B cell (primary cell): ENCODE results near the gene CSMD2. TPM values are rescaled to one million over a fixed set of nuclear protein-coding genes. Genes with fewer than 3 reads are reported as not detected.

Experiments used
- ATAC-seq: fragments of 200-7000 bp; cut with Tn5 transposase; one replicate; pipeline ENCODE4 v1.10.0; 2021; ENCODE audit warnings: low read depth, mild to moderate bottlenecking, moderate number of reproducible peaks, moderate library complexity
- CTCF ChIA-PET: fragments of 350-600 bp; sonication (Branson Sonifier 250); formaldehyde crosslinking; loops from one replicate; lab custom pipeline; 2021; ENCODE audit warnings: antibody characterized with exemption, inconsistent platforms; lab: Charles Lee
- POLR2A ChIA-PET: fragments of 350-600 bp; sonication (Branson Sonifier 250); formaldehyde crosslinking; loops from one replicate; lab custom pipeline; 2021; ENCODE audit warnings: antibody characterized with exemption; lab: Charles Lee
- DNase-seq: peaks from one replicate; pipeline ENCODE4 v3.0.0; 2013
- H2AFZ ChIP-seq: 2 replicates; pipeline ENCODE4 v1.6.1; 2012; ENCODE audit warnings: mild to moderate bottlenecking, low read depth, low read length; ENCODE audit not compliant: insufficient read depth, poor library complexity, severe bottlenecking
- H3K27ac ChIP-seq, 2 donors: 1 replicate in 1 of 2; 2 replicates in 1 of 2; pipeline ENCODE4 v1.5.1; 2012 to 2013; ENCODE audit warnings: low read length in 2 of 2, mild to moderate bottlenecking in 2 of 2, moderate library complexity in 1 of 2
- H3K27me3 ChIP-seq, 4 experiments: fragments of 200-600 bp in 1 of 4; sonication (generic) in 1 of 4; replicated peaks in 1 of 4; 1 replicate in 2 of 4; 2 replicates in 2 of 4; pipeline versions ENCODE4 v1.6.1 to v1.7.0; 2013 to 2016; ENCODE audit warnings: low read length in 3 of 4, mild to moderate bottlenecking in 2 of 4, mixed read lengths in 1 of 4, moderate library complexity in 1 of 4; ENCODE audit not compliant: insufficient read depth in 4 of 4, control insufficient read depth in 3 of 4; ENCODE audit errors: control extremely low read depth in 1 of 4
- H3K36me3 ChIP-seq, 2 experiments: replicated peaks in 1 of 2; 1 replicate in 1 of 2; 2 replicates in 1 of 2; pipeline versions ENCODE4 v1.6.1 to v1.7.1; 2013; ENCODE audit warnings: low read length in 1 of 2; ENCODE audit not compliant: insufficient read depth in 2 of 2, control insufficient read depth in 1 of 2; ENCODE audit errors: control extremely low read depth in 1 of 2, extremely low read depth in 1 of 2
- H3K4me1 ChIP-seq, 2 donors: fragments of 200-600 bp in 1 of 2; sonication (generic) in 1 of 2; 1 replicate in 1 of 2; 2 replicates in 1 of 2; pipeline versions ENCODE4 v1.5.1 to v1.6.1; 2013 to 2017; ENCODE audit warnings: low read length in 2 of 2; ENCODE audit not compliant: control insufficient read depth in 2 of 2, insufficient read depth in 2 of 2
- H3K4me2 ChIP-seq: replicated peaks from 2 replicates; pipeline ENCODE3; 2012; ENCODE audit warnings: mild to moderate bottlenecking, low read depth, low read length; ENCODE audit not compliant: poor library complexity, severe bottlenecking
- H3K4me3 ChIP-seq, 5 experiments: fragments of 200-600 bp in 1 of 5; sonication (generic) in 1 of 5; 1 replicate in 3 of 5; 2 replicates in 2 of 5; pipeline versions ENCODE4 v1.5.1 to v1.7.0; 2011 to 2016; ENCODE audit warnings: low read length in 4 of 5, mild to moderate bottlenecking in 4 of 5, low read depth in 2 of 5, control low read depth in 1 of 5, moderate library complexity in 1 of 5; ENCODE audit not compliant: insufficient read depth in 1 of 5; ENCODE audit errors: control extremely low read depth in 1 of 5, extremely low read depth in 1 of 5
- H3K79me2 ChIP-seq: fragments of 200-600 bp; sonication (generic); one replicate; pipeline ENCODE4 v1.6.0; 2016; ENCODE audit warnings: low read length; ENCODE audit not compliant: control insufficient read depth, insufficient read depth
- H3K9ac ChIP-seq: fragments of 200-600 bp; sonication (generic); 2 replicates; pipeline ENCODE4 v1.6.1; 2017; ENCODE audit warnings: mild to moderate bottlenecking, low read length, moderate library complexity
- H3K9me3 ChIP-seq, 3 donors: one replicate each; pipeline versions ENCODE4 v1.6.1 to v1.7.1; 2013; ENCODE audit warnings: low read length in 2 of 3; ENCODE audit not compliant: control insufficient read depth in 2 of 3, insufficient read depth in 1 of 3; ENCODE audit errors: control extremely low read depth in 1 of 3
- H4K20me1 ChIP-seq: 2 replicates; pipeline ENCODE4 v1.6.0; 2012; ENCODE audit warnings: mild to moderate bottlenecking, low read length; ENCODE audit not compliant: insufficient read depth, control insufficient read depth, poor library complexity, severe bottlenecking
- H3K27ac Mint-ChIP-seq: one replicate; pipeline ENCODE4 v1.8.0; 2021; ENCODE audit warnings: mixed read lengths
- H3K27me3 Mint-ChIP-seq: one replicate; pipeline ENCODE4 v1.8.0; 2021; ENCODE audit warnings: mixed read lengths
- H3K4me1 Mint-ChIP-seq: one replicate; pipeline ENCODE4 v1.8.0; 2021; ENCODE audit warnings: mixed read lengths
- H3K4me3 Mint-ChIP-seq: one replicate; pipeline ENCODE4 v1.8.0; 2021; ENCODE audit warnings: mixed read lengths
- H3K9me3 Mint-ChIP-seq: one replicate; pipeline ENCODE4 v1.8.0; 2022; ENCODE audit warnings: mixed read lengths; ENCODE audit not compliant: insufficient read depth
- EZH2 ChIP-seq: IDR thresholded peaks from 2 replicates; pipeline ENCODE4 v1.6.1; 2012; ENCODE audit warnings: borderline replicate concordance, low read depth, mild to moderate bottlenecking, moderate library complexity, low read length; ENCODE audit not compliant: insufficient read depth, poor library complexity, severe bottlenecking
- WGBS: methylation state at CpG from one replicate; pipeline ENCODE4 v1.1.5; 2013; ENCODE audit warnings: missing lambda C conversion rate; ENCODE audit not compliant: insufficient coverage; 5-methylcytosine and 5-hydroxymethylcytosine counted together
- intact Hi-C: fragments of 100-400 bp; cut with micrococcal nuclease; formaldehyde crosslinking; loops from one replicate; pipeline ENCODE4 v1.10.0; 2022
- polyA plus RNA-seq: library from polyadenylated mRNA; depleted of rRNA; stranded (reverse); fragments of >200 nt; gene quantifications from 2 replicates; pipeline ENCODE4 v1.2.3, GENCODE V29; 2012
- total RNA-seq, 2 donors: library from RNA; stranded (reverse); fragments of 120-200 nt in 1 of 2; gene quantifications; 1 replicate in 1 of 2; 2 replicates in 1 of 2; pipeline versions ENCODE4 v1.2.3 to v1.2.4, GENCODE V29; 2013 to 2022
- TF ChIP-seq, protein P1 (sequence below): fragments of 200-600 bp; IDR thresholded peaks from one replicate; pipeline ENCODE4 v1.8.0; 2022; ENCODE audit warnings: antibody characterized with exemption, mild to moderate bottlenecking

CSMD2 gene
- total and polyA plus RNA-seq, 2 donors (not counting 1 experiment from before 2014, with no cell fraction given): not detected

GRCh38 chr1:33876970-33877650, 287.9 kb downstream of the CSMD2 start:
- H3K79me2 ChIP-seq: no peaks in the 10 kb centered on the region
- H3K4me2 ChIP-seq: no peak overlapping the region
- H3K27me3 ChIP-seq: no peaks in the 10 kb centered on the region
- H2AFZ ChIP-seq: no peak overlapping the region
- no peaks in the 10 kb centered on the region for H3K4me1 Mint-ChIP-seq
- H3K4me1 ChIP-seq: no peaks in the 10 kb centered on the region
- H3K36me3 ChIP-seq: no peaks in the 10 kb centered on the region
- no peak for TF ChIP-seq EZH2
- ChIA-PET CTCF (no interaction called here), POLR2A (no interaction called here)
- no peak overlapping the region for H3K27ac Mint-ChIP-seq
- H3K9me3 Mint-ChIP-seq: no peaks in the 10 kb centered on the region
- no peak for ATAC-seq
- H3K27ac ChIP-seq: no peak overlapping the region
- no peak overlapping the region for H3K9ac ChIP-seq
- WGBS: 94% methylated on average over 4 of the region's 5 CpGs
- H3K4me3 Mint-ChIP-seq: no peak overlapping the region
- H4K20me1 ChIP-seq: no peaks in the 10 kb centered on the region
- peaks cover 5% of the 10 kb centered on the region for H3K27me3 Mint-ChIP-seq
- no peak for DNase-seq
- H3K9me3 ChIP-seq: peaks cover 0 to 2% (median 0%) of the 10 kb centered on the region in 3 donors
- no peak overlapping the region for H3K4me3 ChIP-seq
- intact Hi-C loops: no loop called here

- WGBS: 84% methylated on average over 3 of the region's 3 CpGs
- TF ChIP-seq, protein P1, sequence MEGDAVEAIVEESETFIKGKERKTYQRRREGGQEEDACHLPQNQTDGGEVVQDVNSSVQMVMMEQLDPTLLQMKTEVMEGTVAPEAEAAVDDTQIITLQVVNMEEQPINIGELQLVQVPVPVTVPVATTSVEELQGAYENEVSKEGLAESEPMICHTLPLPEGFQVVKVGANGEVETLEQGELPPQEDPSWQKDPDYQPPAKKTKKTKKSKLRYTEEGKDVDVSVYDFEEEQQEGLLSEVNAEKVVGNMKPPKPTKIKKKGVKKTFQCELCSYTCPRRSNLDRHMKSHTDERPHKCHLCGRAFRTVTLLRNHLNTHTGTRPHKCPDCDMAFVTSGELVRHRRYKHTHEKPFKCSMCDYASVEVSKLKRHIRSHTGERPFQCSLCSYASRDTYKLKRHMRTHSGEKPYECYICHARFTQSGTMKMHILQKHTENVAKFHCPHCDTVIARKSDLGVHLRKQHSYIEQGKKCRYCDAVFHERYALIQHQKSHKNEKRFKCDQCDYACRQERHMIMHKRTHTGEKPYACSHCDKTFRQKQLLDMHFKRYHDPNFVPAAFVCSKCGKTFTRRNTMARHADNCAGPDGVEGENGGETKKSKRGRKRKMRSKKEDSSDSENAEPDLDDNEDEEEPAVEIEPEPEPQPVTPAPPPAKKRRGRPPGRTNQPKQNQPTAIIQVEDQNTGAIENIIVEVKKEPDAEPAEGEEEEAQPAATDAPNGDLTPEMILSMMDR: no peak
- TF ChIP-seq EZH2: no peak
- H4K20me1 ChIP-seq: no peaks in the 10 kb centered on the region
- H3K27me3 ChIP-seq: no peaks in the 10 kb centered on the region
- H3K27ac ChIP-seq: no peak overlapping the region
- no peaks in the 10 kb centered on the region for H3K4me1 ChIP-seq
- no peak overlapping the region for H2AFZ ChIP-seq
- ATAC-seq (no peak), DNase-seq (no peak)
- ChIA-PET CTCF (interaction anchor here (1.4 kb wide), 1 partner anchor 13 kb away, joined by 3 read pairs; no protein-coding TSS in a partner anchor), POLR2A (no interaction called here)
- peaks cover 0 to 2% (median 0%) of the 10 kb centered on the region in 3 donors for H3K9me3 ChIP-seq
- H3K4me2 ChIP-seq: no peak overlapping the region
- Mint-ChIP-seq H3K27ac (no peak overlapping the region), H3K9me3 (no peaks in the 10 kb centered on the region), H3K4me3 (no peak overlapping the region), H3K4me1 (no peaks in the 10 kb centered on the region), H3K27me3 (no peaks in the 10 kb centered on the region)
- no peak overlapping the region for H3K4me3 ChIP-seq
- no peak overlapping the region for H3K9ac ChIP-seq
- intact Hi-C loops: no loop called here
- no peaks in the 10 kb centered on the region for H3K36me3 ChIP-seq
- H3K79me2 ChIP-seq: no peaks in the 10 kb centered on the region
These were observed 289.2 kb downstream of the CSMD2 start for GRCh38 chr1:33875862-33876261.
